HL-60 (cell line): ENCODE measurements around the gene P3H2.

Source experiments
- DNase-seq, 2 experiments: peaks; one replicate each; pipeline ENCODE4 v3.0.0-alpha.2; 2010 to 2020; ENCODE audit warnings: low read depth in 1 of 2, low spot score in 1 of 2
- H3K27ac ChIP-seq: fragments of 250-450 bp; sonication (Bioruptor Pico); replicated peaks from 2 replicates; pipeline ENCODE4 v1.5.1; 2020; ENCODE audit warnings: mild to moderate bottlenecking, moderate library complexity
- H3K27me3 ChIP-seq: fragments of 250-450 bp; sonication (Bioruptor Pico); 2 replicates; pipeline ENCODE4 v1.5.1; 2021; ENCODE audit warnings: mild to moderate bottlenecking, moderate library complexity; ENCODE audit not compliant: insufficient read depth, poor library complexity, severe bottlenecking
- H3K4me3 ChIP-seq: replicated peaks from 2 replicates; pipeline ENCODE4 v1.5.1; 2011; ENCODE audit warnings: mild to moderate bottlenecking, control low read depth, low read length; ENCODE audit not compliant: insufficient read depth
- CTCF ChIP-seq: IDR thresholded peaks from one replicate; pipeline ENCODE4 v1.5.1; 2011; ENCODE audit warnings: low read length, control low read depth, inconsistent platforms; ENCODE audit not compliant: insufficient read depth
- GABPA ChIP-seq: IDR thresholded peaks from 2 replicates; pipeline ENCODE4 v1.6.1; 2012; ENCODE audit warnings: low read depth
- POLR2AphosphoS5 ChIP-seq: IDR thresholded peaks from 2 replicates; pipeline ENCODE4 v1.6.1; 2012; ENCODE audit warnings: low read depth
- REST ChIP-seq: IDR thresholded peaks from 2 replicates; pipeline ENCODE4 v1.6.1; 2012; ENCODE audit warnings: low read depth; ENCODE audit not compliant: insufficient replicate concordance
- SPI1 ChIP-seq: IDR thresholded peaks from 2 replicates; pipeline ENCODE4 v1.6.1; 2012; ENCODE audit warnings: low read depth, mild to moderate bottlenecking, borderline replicate concordance

The P3H2 gene

GRCh38 chr3:189909573-189909972 is 211.1 kb downstream of the P3H2 start:
- TF ChIP-seq CTCF = no peak
- no peak for TF ChIP-seq REST
- TF ChIP-seq POLR2AphosphoS5 = no peak
- TF ChIP-seq SPI1 = no peak
- TF ChIP-seq GABPA = no peak
- no peak for DNase-seq
- H3K4me3 ChIP-seq = no peak overlapping the region
- no peak overlapping the region for H3K27ac ChIP-seq
- no peaks in the 10 kb centered on the region for H3K27me3 ChIP-seq

GRCh38 chr3:189909139-189909538 is 211.6 kb downstream of the P3H2 start:
- no peak for DNase-seq
- H3K27ac ChIP-seq = no peak overlapping the region
- H3K27me3 ChIP-seq = no peaks in the 10 kb centered on the region
- TF ChIP-seq GABPA (no peak), POLR2AphosphoS5 (no peak), REST (no peak), SPI1 (no peak), CTCF (no peak)
- H3K4me3 ChIP-seq = no peak overlapping the region

GRCh38 chr3:189908646-189909045 is 212.1 kb downstream of the P3H2 start:
- no peak overlapping the region for H3K27ac ChIP-seq
- TF ChIP-seq GABPA (no peak), POLR2AphosphoS5 (no peak), REST (no peak), CTCF (no peak), SPI1 (no peak)
- no peak overlapping the region for H3K4me3 ChIP-seq
- no peak for DNase-seq
- H3K27me3 ChIP-seq = no peaks in the 10 kb centered on the region
